Activated CD8-positive, alpha-beta memory T cell treated with anti-CD3 and anti-CD28 coated beads, Interleukin-2, amount 10 ng/mL, durations not matched to agents 7 days and 5 days (primary cell): ENCODE data around the gene MVK. TPM values are rescaled to one million over a fixed set of nuclear protein-coding genes. Genes with fewer than 3 reads are reported as not detected.

Source experiments
- ATAC-seq: fragments of 150-1000 bp; cut with Tn5 transposase; one replicate; pipeline ENCODE4 v1.10.0; 2021; ENCODE audit warnings: moderate library complexity
- CTCF ChIA-PET: fragments of 350-600 bp; sonication (Branson Sonifier 250); formaldehyde crosslinking; loops from one replicate; lab custom pipeline; 2021; ENCODE audit warnings: antibody characterized with exemption; lab: Charles Lee
- DNase-seq: peaks from one replicate; pipeline ENCODE4 v3.0.0-alpha.2; 2020
- H3K27ac Mint-ChIP-seq: one replicate; pipeline ENCODE4 v1.8.0; 2021; ENCODE audit warnings: mild to moderate bottlenecking, mixed read lengths
- H3K27me3 Mint-ChIP-seq: one replicate; pipeline ENCODE4 v1.8.0; 2021; ENCODE audit warnings: mixed read lengths
- H3K36me3 Mint-ChIP-seq: one replicate; pipeline ENCODE4 v1.8.0; 2021; ENCODE audit warnings: mild to moderate bottlenecking, mixed read lengths
- H3K4me1 Mint-ChIP-seq: one replicate; pipeline ENCODE4 v1.8.0; 2021; ENCODE audit warnings: mixed read lengths
- H3K4me3 Mint-ChIP-seq: one replicate; pipeline ENCODE4 v1.8.0; 2021; ENCODE audit warnings: mild to moderate bottlenecking, moderate library complexity, mixed read lengths
- H3K9me3 Mint-ChIP-seq: one replicate; pipeline ENCODE4 v1.8.0; 2022; ENCODE audit warnings: low read depth, mixed read lengths
- total RNA-seq, 2 experiments: library from RNA; stranded (reverse); gene quantifications; one replicate each; pipeline ENCODE4 v1.2.3, GENCODE V29; 2021

The MVK gene
- total RNA-seq, 2 experiments from 2014 or later = 21.7 to 27.4 TPM

DNA sequence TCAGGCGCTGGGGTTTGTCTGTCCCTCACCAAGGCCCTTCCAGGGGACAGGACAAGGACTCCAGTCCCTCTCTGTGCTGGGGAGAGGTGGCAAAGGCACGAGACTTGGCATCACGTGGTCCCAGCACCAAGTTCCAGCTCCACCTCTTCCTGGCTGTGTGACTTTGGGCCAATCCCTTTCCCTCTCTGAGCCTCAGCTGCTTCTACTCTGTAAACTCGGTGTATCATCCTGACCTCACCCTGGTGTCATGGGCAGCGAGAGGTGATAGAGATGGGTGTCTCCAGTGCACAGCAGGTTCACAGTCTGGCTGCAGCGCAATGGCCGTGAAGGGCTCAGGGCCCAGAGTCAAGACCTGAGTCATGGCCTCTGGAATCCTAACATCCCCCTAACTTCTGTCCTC lies 54.0 kb downstream of the MVK start:
- ATAC-seq (no peak), DNase-seq (no peak)
- no peaks in the 10 kb centered on the region for H3K4me1 Mint-ChIP-seq
- no peak overlapping the region for H3K27ac Mint-ChIP-seq
- CTCF ChIA-PET = no interaction called here
- H3K9me3 Mint-ChIP-seq = no peaks in the 10 kb centered on the region
- H3K4me3 Mint-ChIP-seq = no peak overlapping the region
- H3K27me3 Mint-ChIP-seq = peaks cover 10% of the 10 kb centered on the region
- no peaks in the 10 kb centered on the region for H3K36me3 Mint-ChIP-seq

DNA sequence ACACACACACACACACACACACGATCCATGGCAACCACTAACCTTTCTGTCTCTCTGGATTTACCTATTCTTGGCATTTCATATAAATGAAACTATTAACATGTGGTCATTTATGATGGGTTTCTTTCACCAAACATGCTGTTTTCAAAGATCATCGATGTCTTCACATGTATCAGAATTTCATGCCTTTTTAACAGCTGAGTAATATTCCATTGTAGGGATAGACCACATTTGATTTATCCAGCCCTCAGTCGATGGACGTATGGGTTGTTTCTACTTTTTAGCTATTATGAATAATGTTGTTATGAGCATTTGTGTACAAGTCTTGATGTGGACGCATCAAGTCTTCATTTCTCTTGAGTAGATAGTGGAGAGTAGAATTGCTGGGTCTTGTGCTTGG lies 56.5 kb downstream of the MVK start:
- Mint-ChIP-seq H3K27ac (no peak overlapping the region), H3K9me3 (peaks cover 5% of the 10 kb centered on the region), H3K36me3 (peaks cover 1% of the 10 kb centered on the region), H3K4me3 (no peak overlapping the region), H3K27me3 (peaks cover 8% of the 10 kb centered on the region), H3K4me1 (no peaks in the 10 kb centered on the region)
- DNase-seq = no peak
- no peak for ATAC-seq
- CTCF ChIA-PET = no interaction called here

DNA sequence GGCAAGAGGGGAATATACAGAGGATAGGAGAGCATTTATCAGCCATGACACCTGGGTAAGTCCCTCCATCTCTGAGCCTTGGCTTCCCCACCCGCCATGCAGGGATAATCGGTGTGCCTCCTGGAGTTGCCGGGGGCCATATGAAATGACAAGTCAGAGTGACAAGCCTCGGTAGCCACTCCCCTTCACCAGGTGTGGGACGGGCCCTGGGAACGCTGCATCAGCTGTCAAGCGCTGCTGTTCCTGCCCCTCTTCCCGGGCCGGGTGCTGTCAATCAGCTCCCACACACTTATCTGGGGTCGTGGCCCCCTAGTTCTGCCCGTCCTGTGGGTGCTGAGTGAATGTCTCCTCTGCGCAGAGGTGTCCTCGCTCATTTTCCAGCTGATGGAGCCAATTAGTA lies 57.2 kb downstream of the MVK start:
- ATAC-seq (no peak), DNase-seq (no peak)
- CTCF ChIA-PET = no interaction called here
- Mint-ChIP-seq H3K27me3 (peaks cover 8% of the 10 kb centered on the region), H3K27ac (no peak overlapping the region), H3K4me1 (no peaks in the 10 kb centered on the region), H3K9me3 (peaks cover 5% of the 10 kb centered on the region), H3K4me3 (no peak overlapping the region), H3K36me3 (peaks cover 1% of the 10 kb centered on the region)

DNA sequence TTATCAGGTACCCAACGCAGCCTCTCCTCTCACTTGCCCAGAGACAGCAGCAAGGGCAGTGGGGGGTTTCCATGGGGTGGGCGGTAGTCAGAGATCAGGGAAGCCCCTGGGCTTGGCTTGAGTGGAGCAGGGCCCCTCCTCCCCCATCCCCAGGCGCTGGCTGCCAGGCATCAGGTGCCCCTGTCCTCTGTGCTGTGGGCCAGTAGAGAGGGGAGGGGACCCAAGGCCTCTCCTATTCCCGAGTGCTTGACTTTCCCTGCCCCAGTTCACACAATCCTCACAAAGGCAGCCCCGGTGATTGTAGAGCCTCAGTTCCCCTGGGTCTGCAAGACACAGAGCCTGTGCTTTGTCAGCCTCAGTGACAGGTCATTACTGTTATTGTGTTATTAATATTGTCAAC lies 57.7 kb downstream of the MVK start:
- Mint-ChIP-seq H3K27ac (no peak overlapping the region), H3K36me3 (peaks cover 1% of the 10 kb centered on the region), H3K27me3 (peaks cover 8% of the 10 kb centered on the region), H3K9me3 (peaks cover 5% of the 10 kb centered on the region), H3K4me1 (no peaks in the 10 kb centered on the region), H3K4me3 (no peak overlapping the region)
- DNase-seq = no peak
- CTCF ChIA-PET = no interaction called here
- no peak for ATAC-seq

DNA sequence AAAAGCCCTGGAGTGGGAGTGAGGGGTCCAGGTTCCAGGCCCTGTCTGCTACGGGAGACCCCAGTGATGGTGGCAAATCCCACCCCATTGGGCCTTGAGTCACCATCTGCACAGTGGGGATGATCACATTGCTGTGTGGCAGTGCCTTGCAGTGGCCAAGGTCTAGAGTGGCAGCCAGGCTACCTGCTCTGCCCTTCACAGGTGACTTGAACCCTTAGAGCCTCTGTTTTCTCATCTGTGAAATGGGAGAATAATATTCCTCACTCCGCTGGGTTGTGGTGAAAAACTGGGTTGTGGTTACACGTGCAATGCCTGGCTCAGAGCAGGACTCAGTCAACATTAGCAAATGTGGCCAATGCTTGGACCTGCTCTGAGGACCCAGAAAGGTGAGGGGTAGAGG lies 58.2 kb downstream of the MVK start:
- Mint-ChIP-seq H3K27me3 (peaks cover 7% of the 10 kb centered on the region), H3K4me1 (no peaks in the 10 kb centered on the region), H3K4me3 (no peak overlapping the region), H3K36me3 (peaks cover 1% of the 10 kb centered on the region), H3K9me3 (peaks cover 5% of the 10 kb centered on the region), H3K27ac (no peak overlapping the region)
- DNase-seq (no peak), ATAC-seq (no peak)
- CTCF ChIA-PET = no interaction called here

DNA sequence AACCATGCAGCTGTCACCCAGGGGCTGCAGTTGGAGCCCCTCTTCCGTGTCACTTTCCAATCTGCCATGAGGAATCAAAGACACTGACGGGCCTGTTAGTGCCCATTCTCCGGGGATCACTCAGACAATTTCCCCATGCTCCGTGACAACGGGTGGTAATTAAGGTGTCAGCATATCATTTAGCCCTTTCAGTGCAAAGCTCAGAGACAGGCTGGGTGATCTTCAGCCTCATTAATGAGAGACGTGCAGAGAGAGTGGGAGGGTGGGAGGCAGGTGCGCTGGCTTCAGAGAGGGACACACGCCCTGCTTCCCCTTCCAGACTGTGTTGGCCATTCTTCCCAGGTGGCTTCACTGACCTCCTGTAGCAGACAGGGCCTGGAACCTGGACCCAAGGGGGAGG lies 58.7 kb downstream of the MVK start:
- CTCF ChIA-PET = no interaction called here
- Mint-ChIP-seq H3K4me3 (no peak overlapping the region), H3K27me3 (peaks cover 5% of the 10 kb centered on the region), H3K36me3 (peaks cover 1% of the 10 kb centered on the region), H3K9me3 (peaks cover 5% of the 10 kb centered on the region), H3K27ac (no peak overlapping the region), H3K4me1 (no peaks in the 10 kb centered on the region)
- ATAC-seq (no peak), DNase-seq (no peak)

DNA sequence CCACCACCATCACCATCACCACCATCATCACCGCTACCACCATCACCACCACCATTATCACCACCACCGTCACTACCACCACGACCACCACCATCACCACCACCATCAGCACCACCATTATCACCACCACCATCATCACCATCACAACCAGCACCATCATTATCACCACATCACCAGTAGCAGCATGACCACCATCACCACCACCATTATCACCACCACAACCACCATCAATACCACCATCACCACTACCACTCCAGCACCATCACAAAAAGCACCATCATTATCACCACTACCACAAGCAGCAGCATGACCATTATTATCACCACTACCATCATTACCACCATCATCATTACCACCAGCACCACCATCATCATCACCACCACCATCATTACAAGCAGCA lies 62.1 kb downstream of the MVK start:
- DNase-seq (no peak), ATAC-seq (no peak)
- H3K4me3 Mint-ChIP-seq = no peak overlapping the region
- CTCF ChIA-PET = no interaction called here
- peaks cover 5% of the 10 kb centered on the region for H3K9me3 Mint-ChIP-seq
- H3K4me1 Mint-ChIP-seq = no peaks in the 10 kb centered on the region
- no peak overlapping the region for H3K27ac Mint-ChIP-seq
- peaks cover 1% of the 10 kb centered on the region for H3K36me3 Mint-ChIP-seq
- H3K27me3 Mint-ChIP-seq = peaks cover 6% of the 10 kb centered on the region

DNA sequence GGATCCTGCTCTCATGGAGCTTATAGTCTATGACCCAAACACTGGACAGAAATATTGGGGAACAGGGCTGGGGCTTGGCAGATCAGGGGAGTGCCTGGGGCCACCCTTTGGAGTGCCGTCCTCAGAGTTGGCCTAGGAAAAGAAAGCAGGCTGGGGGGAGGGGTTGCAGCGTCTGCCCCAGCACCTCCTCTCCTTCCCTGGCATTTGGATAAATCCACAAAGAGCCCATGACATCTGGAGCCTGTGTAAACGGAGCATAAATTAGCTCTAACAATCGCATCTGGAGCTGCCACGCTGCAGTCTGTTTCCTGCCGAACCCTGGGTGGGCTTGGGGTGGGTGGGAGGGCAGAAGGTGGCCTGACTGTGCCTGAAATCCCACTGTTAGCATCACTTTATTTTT lies 63.8 kb downstream of the MVK start:
- H3K4me3 Mint-ChIP-seq = no peak overlapping the region
- H3K4me1 Mint-ChIP-seq = no peaks in the 10 kb centered on the region
- no peak for DNase-seq
- H3K36me3 Mint-ChIP-seq = peaks cover 1% of the 10 kb centered on the region
- peaks cover 5% of the 10 kb centered on the region for H3K9me3 Mint-ChIP-seq
- peaks cover 6% of the 10 kb centered on the region for H3K27me3 Mint-ChIP-seq
- CTCF ChIA-PET = no interaction called here
- ATAC-seq = no peak
- no peak overlapping the region for H3K27ac Mint-ChIP-seq

DNA sequence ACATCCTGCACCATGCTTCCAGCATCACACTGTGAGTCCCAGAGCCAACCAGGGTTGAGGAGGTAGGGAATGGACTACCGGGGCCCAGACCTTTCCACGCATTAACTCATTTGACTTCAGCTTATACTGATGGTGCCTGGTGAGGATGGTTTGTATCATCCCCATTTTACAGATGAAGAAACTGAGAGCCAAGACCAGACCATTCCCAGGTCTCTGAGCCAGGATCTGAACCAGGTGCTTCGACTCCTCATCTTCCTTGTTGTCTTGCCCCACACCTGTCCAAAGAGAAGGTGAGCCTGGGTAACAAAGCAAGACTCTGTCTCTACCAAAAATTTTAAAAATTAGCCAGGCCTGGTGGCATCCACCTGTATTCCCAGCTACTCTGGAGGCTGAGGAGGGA lies 64.4 kb downstream of the MVK start:
- no peak for ATAC-seq
- Mint-ChIP-seq H3K9me3 (peaks cover 5% of the 10 kb centered on the region), H3K27ac (no peak overlapping the region)

DNA sequence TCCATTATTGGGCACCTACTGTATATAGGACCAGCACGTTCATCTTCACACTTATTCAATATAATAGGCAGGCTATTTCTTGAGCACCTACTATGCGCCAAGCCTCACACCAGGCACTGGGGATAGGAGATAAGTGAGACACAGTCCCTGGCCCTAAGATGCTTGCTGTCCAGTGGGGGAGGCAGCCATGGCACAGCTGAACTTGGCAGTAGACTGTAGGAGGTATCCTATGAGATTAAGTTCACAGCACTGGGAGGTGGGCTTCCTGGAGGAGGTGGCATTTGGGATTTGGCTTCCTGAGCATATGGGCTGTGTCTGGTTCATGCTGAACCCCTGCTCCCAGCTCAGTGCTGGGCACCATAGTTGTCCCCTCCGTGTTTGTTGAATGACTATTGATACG lies 65.1 kb downstream of the MVK start:
- H3K9me3 Mint-ChIP-seq = peaks cover 5% of the 10 kb centered on the region
- H3K4me1 Mint-ChIP-seq = no peaks in the 10 kb centered on the region
- H3K36me3 Mint-ChIP-seq = peaks cover 1% of the 10 kb centered on the region
- ATAC-seq (no peak), DNase-seq (no peak)
- CTCF ChIA-PET = no interaction called here
- peaks cover 6% of the 10 kb centered on the region for H3K27me3 Mint-ChIP-seq
- no peak overlapping the region for H3K27ac Mint-ChIP-seq
- no peak overlapping the region for H3K4me3 Mint-ChIP-seq

More for the DNA sequence above, 64.4 kb downstream of the MVK start:
- Mint-ChIP-seq H3K36me3 (peaks cover 1% of the 10 kb centered on the region), H3K4me1 (no peaks in the 10 kb centered on the region), H3K4me3 (no peak overlapping the region), H3K27me3 (peaks cover 6% of the 10 kb centered on the region)
- CTCF ChIA-PET = no interaction called here
- DNase-seq = no peak

DNA sequence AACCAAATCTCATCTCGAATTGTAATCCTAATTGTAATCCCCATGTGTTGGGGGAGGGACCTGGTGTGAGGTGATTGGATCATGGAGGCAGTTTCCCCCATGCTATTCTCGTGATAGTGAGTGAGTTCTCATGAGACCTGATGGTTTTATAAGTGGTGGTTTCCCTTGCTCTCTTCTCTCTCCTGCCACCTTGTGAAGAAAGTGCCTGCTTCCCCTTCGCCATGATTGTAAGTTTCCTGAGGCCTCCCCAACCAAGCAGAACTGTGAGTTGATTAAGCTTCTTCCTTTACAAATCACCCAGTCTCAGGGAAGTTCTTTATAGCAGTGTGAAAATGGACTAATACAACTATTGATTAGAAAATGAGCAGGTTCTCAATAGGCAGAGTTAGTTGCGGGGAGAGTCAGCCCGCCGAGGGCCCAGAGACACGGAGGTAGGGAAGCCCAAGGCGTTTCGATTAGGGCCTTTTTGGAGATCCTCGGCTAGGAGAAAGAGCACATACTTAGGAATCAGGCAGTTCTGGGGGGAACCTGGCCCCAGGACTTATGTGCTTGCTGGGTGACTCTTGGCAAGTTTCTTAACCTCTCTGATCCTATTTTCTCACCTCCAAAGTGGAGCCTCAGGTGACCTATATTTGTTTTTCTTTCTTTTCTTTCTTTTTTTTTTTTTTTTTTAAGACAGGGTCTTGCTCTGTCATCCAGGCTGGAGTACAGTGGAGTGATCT lies 65.7 kb downstream of the MVK start:
- Mint-ChIP-seq H3K9me3 (peaks cover 3% of the 10 kb centered on the region), H3K4me3 (no peak overlapping the region), H3K36me3 (no peaks in the 10 kb centered on the region), H3K4me1 (no peaks in the 10 kb centered on the region), H3K27me3 (peaks cover 6% of the 10 kb centered on the region), H3K27ac (no peak overlapping the region)
- CTCF ChIA-PET = no interaction called here
- no peak for DNase-seq
- no peak for ATAC-seq

DNA sequence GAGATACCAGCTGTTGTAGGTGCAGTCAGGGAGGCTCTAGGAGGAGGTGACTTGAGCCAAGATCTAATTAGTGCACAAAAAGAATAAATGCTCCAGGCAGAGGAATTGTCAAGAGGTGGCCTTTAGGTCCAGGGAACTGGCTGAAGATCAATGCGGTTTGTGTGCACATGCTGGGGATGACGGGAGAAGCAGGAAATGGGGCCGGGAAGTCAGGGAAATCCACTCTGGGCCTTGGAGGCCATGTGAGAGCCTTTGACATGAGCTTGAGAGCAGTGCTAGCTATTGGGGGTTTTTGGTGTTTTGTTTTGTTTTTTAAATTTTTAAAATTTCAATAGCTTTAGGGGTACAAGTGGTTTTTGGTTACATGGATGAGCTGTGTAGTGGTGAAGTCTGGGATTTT lies 67.4 kb downstream of the MVK start:
- Mint-ChIP-seq H3K27ac (no peak overlapping the region), H3K9me3 (no peaks in the 10 kb centered on the region), H3K27me3 (peaks cover 6% of the 10 kb centered on the region), H3K4me3 (no peak overlapping the region), H3K4me1 (no peaks in the 10 kb centered on the region), H3K36me3 (no peaks in the 10 kb centered on the region)
- no peak for DNase-seq
- CTCF ChIA-PET = no interaction called here
- ATAC-seq = no peak

DNA sequence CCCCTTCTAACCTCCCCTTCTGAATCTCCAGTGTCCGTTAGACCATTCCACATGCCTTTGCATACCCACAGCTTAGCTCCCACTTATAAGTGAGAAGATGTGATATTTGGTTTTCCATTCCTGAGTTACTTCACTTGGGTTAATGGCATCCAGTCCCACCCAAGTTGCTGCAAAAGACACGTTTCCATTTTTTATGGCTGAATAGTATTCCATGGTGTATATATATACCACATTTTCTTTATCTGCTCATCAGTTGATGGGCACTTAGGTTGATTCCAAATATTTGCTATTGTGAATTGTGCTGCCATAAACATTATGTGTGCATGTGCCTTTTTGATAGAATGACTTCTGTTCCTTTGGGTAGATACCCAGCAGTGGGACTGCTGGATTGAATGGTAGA lies 67.8 kb downstream of the MVK start:
- Mint-ChIP-seq H3K4me1 (no peaks in the 10 kb centered on the region), H3K27ac (no peak overlapping the region), H3K36me3 (no peaks in the 10 kb centered on the region), H3K9me3 (no peaks in the 10 kb centered on the region), H3K4me3 (no peak overlapping the region), H3K27me3 (peaks cover 6% of the 10 kb centered on the region)
- DNase-seq (no peak), ATAC-seq (no peak)
- CTCF ChIA-PET = no interaction called here

DNA sequence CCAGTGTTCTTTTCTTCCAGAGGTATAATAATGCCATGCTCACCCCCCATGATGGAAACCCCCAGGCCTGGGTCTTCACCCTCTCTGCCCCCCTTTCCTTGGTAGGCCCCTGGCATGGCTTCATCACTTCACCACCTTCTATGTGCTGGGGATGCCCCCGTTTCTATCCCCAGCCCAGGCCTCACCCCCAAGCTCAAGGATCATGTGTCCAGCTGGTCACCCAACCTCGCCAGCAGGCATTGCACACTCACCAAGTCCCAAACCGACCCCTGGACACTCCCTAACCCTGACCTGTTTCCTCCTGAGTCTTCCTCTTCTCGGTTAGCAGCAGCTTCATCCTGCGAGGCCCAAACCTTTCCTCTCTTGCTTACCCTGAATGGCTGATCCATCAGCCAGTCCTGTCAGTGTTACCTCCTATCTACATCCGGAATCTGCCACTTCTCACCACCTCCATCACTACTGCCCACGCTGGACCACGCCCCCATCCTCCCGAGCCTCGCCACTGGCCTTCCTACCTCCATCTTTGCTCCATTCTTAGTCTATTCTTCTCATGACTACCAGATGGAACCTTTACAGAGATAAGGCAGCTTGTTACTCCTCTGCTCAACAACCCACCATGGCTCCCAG lies 69.0 kb downstream of the MVK start:
- ATAC-seq = no peak
- CTCF ChIA-PET = interaction anchor here (0.7 kb wide), 1 partner anchor 255 kb away, joined by 3 read pairs; no protein-coding TSS in a partner anchor
- H3K4me1 Mint-ChIP-seq = no peaks in the 10 kb centered on the region
- no peaks in the 10 kb centered on the region for H3K36me3 Mint-ChIP-seq
- H3K9me3 Mint-ChIP-seq = no peaks in the 10 kb centered on the region
- DNase-seq = no peak
- H3K27me3 Mint-ChIP-seq = peaks cover 15% of the 10 kb centered on the region
- H3K27ac Mint-ChIP-seq = no peak overlapping the region
- H3K4me3 Mint-ChIP-seq = no peak overlapping the region
